ENCODE measurements around the gene VPS16. TPM values are rescaled to one million over a fixed set of nuclear protein-coding genes. Genes with fewer than 3 reads are reported as not detected.

The VPS16 gene
- total RNA-seq, 1 experiment from 2014 or later, result 38.1 TPM

GRCh38 chr20:2822073-2822472 is 18.5 kb upstream of the VPS16 start (continued):
- TF ChIP-seq CTCF (IDR thresholded peaks at IDR 0.05 in 2 of 3, conservative IDR thresholded peaks at IDR 0.05 in 1 of 3; ENCODE audit: borderline replicate concordance in 1 of 3, insufficient read depth in 1 of 3, low read depth in 2 of 3, low read length in 2 of 3), result no peak
- no peak for TF ChIP-seq EGR1 (IDR thresholded peaks at IDR 0.05; ENCODE audit: low read depth)
- no peak for TF ChIP-seq ATF3 (IDR thresholded peaks at IDR 0.05)
- no peak for TF ChIP-seq SRF (IDR thresholded peaks at IDR 0.05; ENCODE audit: low read depth)
- no peak for TF ChIP-seq CEBPB (IDR thresholded peaks at IDR 0.05; ENCODE audit: low read depth)
- no peak for TF ChIP-seq POLR2A (IDR thresholded peaks at IDR 0.05; ENCODE audit: borderline replicate concordance, extremely low read depth, insufficient read depth, insufficient read length)

- Histone ChIP-seq H3K4me3 (replicated peaks in 1 of 2; ENCODE audit: low read depth in 1 of 2, low read length in 2 of 2) (no peak overlapping the region), H3K36me3 (ENCODE audit: control insufficient read depth in 1 of 2, insufficient read depth in 2 of 2, low read length in 2 of 2) (no peaks in the 10 kb centered on the region), H3K27me3 (ENCODE audit: insufficient read depth, low read length) (peaks cover 16% of the 10 kb centered on the region; the same call in 1 of the 2 replicates), H3K9me2 (ENCODE audit: insufficient read depth) (no peaks in the 10 kb centered on the region), H3K9me3 (ENCODE audit: control insufficient read depth in 1 of 2, insufficient read depth in 1 of 2, low read depth in 1 of 2, low read length in 2 of 2) (no peaks in the 10 kb centered on the region), H3K9ac (ENCODE audit: low read length) (no peak overlapping the region), H2AFZ (ENCODE audit: low read depth, low read length, poor library complexity, severe bottlenecking) (no peak overlapping the region), H4K20me1 (ENCODE audit: insufficient read depth) (no peaks in the 10 kb centered on the region), H3K27ac (ENCODE audit: low read depth, low read length) (no peak overlapping the region), H3K79me2 (ENCODE audit: insufficient read depth, low read length) (no peaks in the 10 kb centered on the region), H3K4me2 (ENCODE audit: low read length) (no peak overlapping the region), H3K4me1 (ENCODE audit: control insufficient read depth in 1 of 2, insufficient read depth in 2 of 2, low read length in 2 of 2) (peaks cover 3 to 4% of the 10 kb centered on the region in 2 experiments; a peak in 3 of 4 replicates)
- RAD21 ChIA-PET (ENCODE audit: low non-redundant PET in 1 of 2, low total read pairs in 2 of 2, uncharacterized antibody in 2 of 2, unreplicated experiment in 2 of 2), result no interaction called here
- TF ChIP-seq CBX3 (IDR thresholded peaks at IDR 0.05; ENCODE audit: low read depth), result no peak
- no peak for TF ChIP-seq CEBPB (IDR thresholded peaks at IDR 0.05; ENCODE audit: low read depth)
- no peak for TF ChIP-seq JUND (IDR thresholded peaks at IDR 0.05)
- no peak for TF ChIP-seq ELF1 (IDR thresholded peaks at IDR 0.05; ENCODE audit: borderline replicate concordance, low read depth)
- TF ChIP-seq SP1 (IDR thresholded peaks at IDR 0.05; ENCODE audit: low read depth), result no peak
- no peak for TF ChIP-seq RAD21 (IDR thresholded peaks at IDR 0.05; ENCODE audit: low read depth)
- no peak for TF ChIP-seq ATF3 (IDR thresholded peaks at IDR 0.05)
- TF ChIP-seq ZBTB33 (IDR thresholded peaks at IDR 0.05; ENCODE audit: extremely low read depth, insufficient replicate concordance, low read length), result no peak
- DNase-seq (ENCODE audit: low read depth, low spot score), result no peak
- intact Hi-C loops (cut with micrococcal nuclease), result no loop called here
- CTCF ChIA-PET, result no interaction called here
- no peak for ATAC-seq
- no TSS peak for BruUV-seq (replicated peaks)
- POLR2A ChIA-PET, result no interaction called here
Observed at GRCh38 chr20:2825761-2826160, 14.8 kb upstream of the VPS16 start.
